PC-9 (cell line): Measurements from ENCODE around the gene SMARCA4.

Experiments
- CTCF ChIP-seq: fragments of 200-600 bp; sonication (generic); conservative IDR thresholded peaks from 2 replicates; pipeline ENCODE4 v1.6.1; 2017; ENCODE audit warnings: mixed run types, antibody characterized with exemption, mild to moderate bottlenecking, moderate library complexity
- EZH2 ChIP-seq: fragments of 200-600 bp; sonication (generic); IDR thresholded peaks from 2 replicates; pipeline ENCODE4 v1.8.0; 2017; ENCODE audit warnings: antibody characterized with exemption, low read depth

- TF ChIP-seq CTCF, result no peak
- TF ChIP-seq EZH2, result no peak
Measured at GRCh38 chr19:10928563-10929401, 32.0 kb upstream of the SMARCA4 start, which contains the start of the genes TIMM29 and YIPF2.
